Caco-2 (cell line): ENCODE results near the gene STRAP. TPM values are rescaled to one million over a fixed set of nuclear protein-coding genes. Genes with fewer than 3 reads are reported as not detected.

Source experiments
- BruUV-seq: library from RNA; stranded (reverse); fragments of 400-500 nt; replicated peaks from 2 replicates; lab custom pipeline; 2021; lab: Mats Ljungman, UMichigan
- CTCF ChIA-PET: fragments of 300-600 bp; sonication (Branson Sonifier 250); formaldehyde crosslinking; loops from one replicate; lab custom pipeline; 2022; ENCODE audit warnings: antibody characterized with exemption; lab: Charles Lee
- POLR2A ChIA-PET: fragments of 300-600 bp; sonication (Branson Sonifier 250); formaldehyde crosslinking; loops from one replicate; lab custom pipeline; 2022; ENCODE audit warnings: antibody characterized with exemption; lab: Charles Lee
- DNase-seq, 2 experiments: peaks; one replicate each; pipeline versions ENCODE4 v3.0.0 to v3.0.0-alpha.2; 2020 to 2022
- H3K27me3 ChIP-seq: replicated peaks from 2 replicates; pipeline ENCODE4 v1.6.0; 2011; ENCODE audit warnings: low read length; ENCODE audit not compliant: control insufficient read depth, insufficient read depth
- H3K36me3 ChIP-seq: 2 replicates; pipeline ENCODE4 v1.5.1; 2011; ENCODE audit warnings: low read length; ENCODE audit not compliant: control insufficient read depth, insufficient read depth
- H3K4me1 ChIP-seq: fragments of 250-450 bp; sonication (Bioruptor Pico); 2 replicates; pipeline ENCODE4 v1.5.1; 2020; ENCODE audit warnings: mild to moderate bottlenecking
- H3K4me3 ChIP-seq: 2 replicates; pipeline ENCODE4 v1.5.1; 2011; ENCODE audit warnings: low read depth, mild to moderate bottlenecking, control low read depth, low read length
- H3K9me3 ChIP-seq: fragments of 250-450 bp; sonication (Bioruptor Pico); 2 replicates; pipeline ENCODE4 v1.5.1; 2020; ENCODE audit warnings: mild to moderate bottlenecking, moderate library complexity
- H3K27ac Mint-ChIP-seq: one replicate; pipeline ENCODE4 v1.8.0; 2022; ENCODE audit warnings: mixed read lengths; ENCODE audit not compliant: unreplicated experiment
- H3K27me3 Mint-ChIP-seq: one replicate; pipeline ENCODE4 v1.8.0; 2022; ENCODE audit warnings: mixed read lengths; ENCODE audit not compliant: insufficient read depth, unreplicated experiment
- H3K36me3 Mint-ChIP-seq: one replicate; pipeline ENCODE4 v1.8.0; 2022; ENCODE audit warnings: mild to moderate bottlenecking, mixed read lengths; ENCODE audit not compliant: insufficient read depth, unreplicated experiment
- H3K4me1 Mint-ChIP-seq: one replicate; pipeline ENCODE4 v1.8.0; 2022; ENCODE audit warnings: low read depth, mixed read lengths; ENCODE audit not compliant: unreplicated experiment
- H3K4me3 Mint-ChIP-seq: one replicate; pipeline ENCODE4 v1.8.0; 2022; ENCODE audit warnings: mild to moderate bottlenecking, moderate library complexity, mixed read lengths; ENCODE audit not compliant: unreplicated experiment
- H3K9me3 Mint-ChIP-seq: one replicate; pipeline ENCODE4 v1.8.0; 2022; ENCODE audit warnings: mixed read lengths; ENCODE audit not compliant: unreplicated experiment
- intact Hi-C: fragments of 100-400 bp; cut with micrococcal nuclease; formaldehyde crosslinking; loops from one replicate; pipeline ENCODE4 v1.10.0; 2022; ENCODE audit not compliant: unreplicated experiment
- total RNA-seq: library from RNA; stranded (reverse); gene quantifications from 2 replicates; pipeline ENCODE4 v1.2.3, GENCODE V29; 2022
- TF ChIP-seq, protein P1 (sequence below), 2 experiments: fragments of 200-600 bp in 1 of 2; IDR thresholded peaks; 1 replicate in 1 of 2; 2 replicates in 1 of 2; pipeline versions ENCODE4 v1.5.1 to v1.8.0; 2011 to 2022; ENCODE audit warnings: antibody characterized with exemption in 1 of 2, control low read depth in 1 of 2, inconsistent platforms in 1 of 2, low read depth in 1 of 2, low read length in 1 of 2, mild to moderate bottlenecking in 1 of 2, moderate library complexity in 1 of 2; ENCODE audit not compliant: insufficient read depth in 1 of 2, severe bottlenecking in 1 of 2, unreplicated experiment in 1 of 2

Gene STRAP
- total RNA-seq, 1 experiment from 2014 or later = 246 TPM

DNA sequence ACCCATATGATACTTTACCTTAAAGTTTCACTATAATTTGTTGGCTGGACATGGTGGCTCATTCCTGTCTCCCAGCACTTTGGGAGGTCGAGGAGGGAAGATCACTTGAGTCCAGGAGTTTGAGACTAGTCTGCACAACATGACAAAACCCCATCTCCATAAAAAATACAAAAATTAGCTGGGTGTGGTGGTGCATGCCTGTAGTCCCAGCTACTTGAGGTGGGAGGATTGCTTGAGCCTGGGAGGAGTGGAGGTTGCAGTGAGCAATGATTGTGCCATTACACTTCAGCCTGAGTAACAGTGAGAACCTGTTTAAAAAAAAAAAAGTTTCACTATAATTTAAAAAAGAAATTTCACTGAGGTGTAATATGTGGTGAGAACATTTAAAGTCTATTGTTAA, 50.1 kb downstream of the STRAP start:
- DNase-seq = no peak
- intact Hi-C loops = loop anchor here (5.0 kb wide), 1 partner anchor 45 kb away; no protein-coding TSS in a partner anchor
- Mint-ChIP-seq H3K4me1 (peaks cover 20% of the 10 kb centered on the region), H3K9me3 (no peaks in the 10 kb centered on the region), H3K27ac (peak overlapping the region; percentile 29), H3K4me3 (no peak overlapping the region), H3K36me3 (no peaks in the 10 kb centered on the region), H3K27me3 (no peaks in the 10 kb centered on the region)
- no peak overlapping the region for H3K4me3 ChIP-seq
- no peaks in the 10 kb centered on the region for H3K9me3 ChIP-seq
- TF ChIP-seq, protein P1, sequence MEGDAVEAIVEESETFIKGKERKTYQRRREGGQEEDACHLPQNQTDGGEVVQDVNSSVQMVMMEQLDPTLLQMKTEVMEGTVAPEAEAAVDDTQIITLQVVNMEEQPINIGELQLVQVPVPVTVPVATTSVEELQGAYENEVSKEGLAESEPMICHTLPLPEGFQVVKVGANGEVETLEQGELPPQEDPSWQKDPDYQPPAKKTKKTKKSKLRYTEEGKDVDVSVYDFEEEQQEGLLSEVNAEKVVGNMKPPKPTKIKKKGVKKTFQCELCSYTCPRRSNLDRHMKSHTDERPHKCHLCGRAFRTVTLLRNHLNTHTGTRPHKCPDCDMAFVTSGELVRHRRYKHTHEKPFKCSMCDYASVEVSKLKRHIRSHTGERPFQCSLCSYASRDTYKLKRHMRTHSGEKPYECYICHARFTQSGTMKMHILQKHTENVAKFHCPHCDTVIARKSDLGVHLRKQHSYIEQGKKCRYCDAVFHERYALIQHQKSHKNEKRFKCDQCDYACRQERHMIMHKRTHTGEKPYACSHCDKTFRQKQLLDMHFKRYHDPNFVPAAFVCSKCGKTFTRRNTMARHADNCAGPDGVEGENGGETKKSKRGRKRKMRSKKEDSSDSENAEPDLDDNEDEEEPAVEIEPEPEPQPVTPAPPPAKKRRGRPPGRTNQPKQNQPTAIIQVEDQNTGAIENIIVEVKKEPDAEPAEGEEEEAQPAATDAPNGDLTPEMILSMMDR (IDR thresholded peaks at IDR 0.05; ENCODE audit: insufficient read depth in 1 of 2, low read depth in 1 of 2, low read length in 1 of 2, severe bottlenecking in 1 of 2, unreplicated experiment in 1 of 2) = no peak
- POLR2A ChIA-PET = no interaction called here
- H3K4me1 ChIP-seq = peaks cover 13% of the 10 kb centered on the region
- BruUV-seq = no TSS peak
- H3K27me3 ChIP-seq = no peaks in the 10 kb centered on the region
- no peaks in the 10 kb centered on the region for H3K36me3 ChIP-seq
- CTCF ChIA-PET = no interaction called here

DNA sequence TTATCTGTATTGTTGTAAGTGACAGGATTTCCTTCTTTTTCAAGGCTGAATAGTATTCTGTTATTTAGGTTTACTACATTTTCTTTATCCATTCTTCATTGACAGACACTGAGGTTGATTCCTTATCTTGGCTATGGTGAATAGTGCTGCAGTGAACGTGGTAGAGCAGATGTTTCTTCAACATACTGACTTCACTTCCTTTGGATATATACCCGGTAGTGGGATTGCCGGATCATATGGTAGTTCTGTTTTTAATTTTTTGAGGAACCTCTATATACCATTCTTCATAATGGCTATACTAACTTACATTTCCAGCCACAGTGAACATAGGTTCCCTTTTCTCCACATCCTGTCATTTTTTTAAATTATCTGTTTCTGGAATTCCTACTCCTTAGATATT, 50.8 kb downstream of the STRAP start:
- H3K27me3 ChIP-seq = no peaks in the 10 kb centered on the region
- Mint-ChIP-seq H3K27ac (no peak overlapping the region), H3K4me1 (peaks cover 20% of the 10 kb centered on the region), H3K9me3 (no peaks in the 10 kb centered on the region), H3K4me3 (no peak overlapping the region), H3K36me3 (no peaks in the 10 kb centered on the region), H3K27me3 (no peaks in the 10 kb centered on the region)
- BruUV-seq = no TSS peak
- TF ChIP-seq, protein P1 (IDR thresholded peaks at IDR 0.05; ENCODE audit: insufficient read depth in 1 of 2, low read depth in 1 of 2, low read length in 1 of 2, severe bottlenecking in 1 of 2, unreplicated experiment in 1 of 2) = no peak
- no peaks in the 10 kb centered on the region for H3K9me3 ChIP-seq
- CTCF ChIA-PET = no interaction called here
- peaks cover 13% of the 10 kb centered on the region for H3K4me1 ChIP-seq
- POLR2A ChIA-PET = no interaction called here
- no peak overlapping the region for H3K4me3 ChIP-seq
- H3K36me3 ChIP-seq = no peaks in the 10 kb centered on the region
- DNase-seq = no peak
- intact Hi-C loops = loop anchor here (5.0 kb wide), 1 partner anchor 44 kb away; no protein-coding TSS in a partner anchor

DNA sequence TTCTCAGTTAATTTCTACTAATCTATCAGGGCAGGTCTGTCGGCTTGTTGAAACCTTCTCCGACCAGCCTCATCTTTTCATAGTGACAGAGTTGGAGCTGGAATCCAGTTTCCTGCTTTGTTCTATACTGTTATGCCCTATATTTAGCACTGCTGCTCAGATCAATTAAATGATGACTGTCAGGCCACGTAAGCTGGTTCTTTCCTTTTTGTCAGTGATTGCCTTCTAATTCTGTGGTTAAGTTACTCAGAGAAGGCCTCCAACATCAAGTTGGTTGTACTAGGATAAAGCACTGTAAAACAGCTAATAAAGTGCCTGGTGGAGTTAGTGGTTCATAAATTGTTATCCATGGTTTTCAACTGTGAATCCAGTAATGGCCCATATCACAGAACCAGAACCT, 51.6 kb downstream of the STRAP start:
- Histone ChIP-seq H3K27me3 (no peaks in the 10 kb centered on the region), H3K4me3 (no peak overlapping the region), H3K36me3 (no peaks in the 10 kb centered on the region), H3K4me1 (peaks cover 13% of the 10 kb centered on the region), H3K9me3 (no peaks in the 10 kb centered on the region)
- H3K27ac Mint-ChIP-seq = no peak overlapping the region
- H3K27me3 Mint-ChIP-seq = no peaks in the 10 kb centered on the region
- peaks cover 13% of the 10 kb centered on the region for H3K4me1 Mint-ChIP-seq
- H3K36me3 Mint-ChIP-seq = peaks cover 1% of the 10 kb centered on the region
- ChIA-PET POLR2A (no interaction called here), CTCF (no interaction called here)
- peaks cover 3% of the 10 kb centered on the region for H3K9me3 Mint-ChIP-seq
- BruUV-seq = no TSS peak
- TF ChIP-seq, protein P1 (IDR thresholded peaks at IDR 0.05; ENCODE audit: insufficient read depth in 1 of 2, low read depth in 1 of 2, low read length in 1 of 2, severe bottlenecking in 1 of 2, unreplicated experiment in 1 of 2) = no peak
- no peak overlapping the region for H3K4me3 Mint-ChIP-seq
- intact Hi-C loops = loop anchor here (5.0 kb wide), 1 partner anchor 44 kb away; no protein-coding TSS in a partner anchor
- DNase-seq = no peak
